CD4-positive, alpha-beta T cell (primary cell): ENCODE results near the gene TBL2. TPM values are rescaled to one million over a fixed set of nuclear protein-coding genes. Genes with fewer than 3 reads are reported as not detected.
"Not testable (repeated sequence)": the region's sequence is repeated elsewhere in the genome, so short reads cannot be mapped to it uniquely, and the experiment has no call there.

Source experiments
- ATAC-seq: fragments of 200-7000 bp; cut with Tn5 transposase; one replicate; pipeline ENCODE4 v1.10.0; 2022; ENCODE audit warnings: mild to moderate bottlenecking; ENCODE audit not compliant: poor library complexity
- CTCF ChIA-PET: fragments of 350-600 bp; sonication (Branson Sonifier 250); formaldehyde crosslinking; loops from one replicate; lab custom pipeline; 2021; ENCODE audit warnings: antibody characterized with exemption, inconsistent platforms; lab: Charles Lee
- POLR2A ChIA-PET: fragments of 350-600 bp; sonication (Branson Sonifier 250); formaldehyde crosslinking; loops from one replicate; lab custom pipeline; 2021; ENCODE audit warnings: antibody characterized with exemption, inconsistent platforms; lab: Charles Lee
- DNase-seq, 14 experiments: peaks; one replicate each; pipeline ENCODE4 v3.0.0-alpha.2; 2013 to 2020; ENCODE audit warnings: mixed read lengths in 2 of 14
- H3K27ac ChIP-seq, 2 donors: one replicate each; pipeline versions ENCODE4 v1.5.1 to v1.7.0; 2013; ENCODE audit warnings: low read length in 2 of 2, low read depth in 1 of 2, mild to moderate bottlenecking in 1 of 2
- H3K27me3 ChIP-seq, 2 experiments: 1 replicate in 1 of 2; 2 replicates in 1 of 2; pipeline versions ENCODE4 v1.6.1 to v1.7.0; 2013; ENCODE audit warnings: low read length in 2 of 2, control low read depth in 1 of 2, mild to moderate bottlenecking in 1 of 2, moderate library complexity in 1 of 2; ENCODE audit not compliant: insufficient read depth in 2 of 2, control insufficient read depth in 1 of 2
- H3K36me3 ChIP-seq: one replicate; pipeline ENCODE4 v1.6.1; 2013; ENCODE audit warnings: low read length, control low read depth; ENCODE audit not compliant: insufficient read depth
- H3K4me1 ChIP-seq: one replicate; pipeline ENCODE4 v1.6.1; 2013; ENCODE audit warnings: low read length, control low read depth; ENCODE audit not compliant: insufficient read depth
- H3K4me3 ChIP-seq: one replicate; pipeline ENCODE4 v1.5.1; 2013; ENCODE audit warnings: mild to moderate bottlenecking, low read length, moderate library complexity
- H3K9me3 ChIP-seq, 2 experiments: 1 replicate in 1 of 2; 2 replicates in 1 of 2; pipeline versions ENCODE4 v1.6.1 to v1.7.0; 2013; ENCODE audit warnings: low read length in 2 of 2, mild to moderate bottlenecking in 2 of 2, control low read depth in 1 of 2, moderate library complexity in 1 of 2; ENCODE audit not compliant: control insufficient read depth in 1 of 2, insufficient read depth in 1 of 2
- H3K27ac Mint-ChIP-seq: one replicate; pipeline ENCODE4 v1.8.0; 2020; ENCODE audit warnings: mixed read lengths
- H3K27me3 Mint-ChIP-seq: one replicate; pipeline ENCODE4 v1.8.0; 2021; ENCODE audit warnings: mixed read lengths
- H3K36me3 Mint-ChIP-seq: one replicate; pipeline ENCODE4 v1.8.0; 2021; ENCODE audit warnings: low read depth, mixed read lengths
- H3K4me1 Mint-ChIP-seq: one replicate; pipeline ENCODE4 v1.8.0; 2021; ENCODE audit warnings: low read depth, mixed read lengths
- H3K4me3 Mint-ChIP-seq: one replicate; pipeline ENCODE4 v1.8.0; 2020; ENCODE audit warnings: mild to moderate bottlenecking, mixed read lengths
- H3K9me3 Mint-ChIP-seq: one replicate; pipeline ENCODE4 v1.8.0; 2020; ENCODE audit warnings: mixed read lengths
- intact Hi-C, 2 experiments: fragments of 100-400 bp; cut with DNase I in 1 of 2; cut with micrococcal nuclease in 1 of 2; formaldehyde crosslinking; loops; one replicate each; pipeline versions ENCODE4 v1.15.1 to v1.9.0; 2023 to 2025; cut with DNase I, micrococcal nuclease
- total RNA-seq, 174 experiments: library from RNA in 2 of 174; stranded (reverse) in 2 of 174; gene quantifications; one replicate each; pipeline ENCODE4 v1.2.3 and lab custom pipeline; 2021 to 2026
- TF ChIP-seq, protein P1 (sequence below): fragments of 200-600 bp; IDR thresholded peaks from one replicate; pipeline ENCODE4 v1.8.0; 2022; ENCODE audit warnings: antibody characterized with exemption, mild to moderate bottlenecking

The TBL2 gene
- total RNA-seq, 2 experiments from 2014 or later, result 25.2 to 27.2 TPM

DNA sequence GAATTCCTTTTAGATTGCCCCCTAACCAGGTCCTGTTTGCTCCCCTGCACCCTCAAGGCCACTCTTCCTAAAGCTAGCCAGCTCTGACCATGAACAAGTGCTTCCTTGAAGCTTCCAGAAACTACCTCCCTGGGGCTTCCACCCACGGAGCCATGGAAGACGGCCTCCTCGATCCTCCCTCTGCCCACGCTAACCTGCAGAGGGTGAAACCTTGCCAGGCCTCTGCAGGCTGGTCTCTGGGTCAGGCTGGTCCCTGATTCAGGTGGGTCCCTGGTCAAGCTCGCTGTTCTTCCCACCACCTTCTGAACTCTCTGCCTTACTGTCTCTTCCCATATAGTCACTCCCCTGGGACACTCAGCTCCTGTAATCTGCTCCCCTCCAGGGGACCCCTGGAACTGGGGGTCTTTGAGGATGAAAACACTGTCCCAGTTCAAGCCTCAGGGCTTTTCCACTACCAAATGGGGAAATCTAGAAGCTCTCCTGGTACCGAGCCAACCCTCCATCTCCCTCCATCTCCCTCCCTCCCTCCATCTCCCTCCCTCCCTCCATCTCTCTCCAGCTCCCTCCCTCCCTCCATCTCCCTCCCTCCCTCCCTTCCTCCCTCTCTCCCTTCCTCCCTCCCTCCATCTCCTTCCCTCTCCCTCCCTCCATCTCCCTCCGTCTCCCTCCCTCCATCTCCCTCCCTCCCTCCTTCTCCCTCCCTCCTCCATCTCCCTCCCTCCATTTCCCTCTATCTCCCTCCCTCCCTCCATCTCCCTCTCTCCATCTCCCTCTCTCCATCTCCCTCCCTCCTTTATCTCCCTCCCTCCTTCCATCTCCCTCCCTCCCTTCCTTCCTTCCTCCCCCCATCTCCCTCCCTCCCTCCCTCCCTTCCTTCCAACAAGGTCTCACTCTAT lies 43.0 kb upstream of the TBL2 start:
- Histone ChIP-seq H3K4me3 (no peak overlapping the region), H3K9me3 (peaks cover 0 to 13% of the 10 kb centered on the region in 2 experiments), H3K4me1 (peaks cover 16% of the 10 kb centered on the region), H3K27me3 (peaks cover 32% of the 10 kb centered on the region in 2 experiments), H3K36me3 (no peaks in the 10 kb centered on the region), H3K27ac (no peak overlapping the region)
- Mint-ChIP-seq H3K27me3 (peaks cover 48% of the 10 kb centered on the region), H3K27ac (no peak overlapping the region), H3K9me3 (no peaks in the 10 kb centered on the region), H3K4me1 (peaks cover 13% of the 10 kb centered on the region), H3K4me3 (no peak overlapping the region), H3K36me3 (no peaks in the 10 kb centered on the region)
- TF ChIP-seq, protein P1, sequence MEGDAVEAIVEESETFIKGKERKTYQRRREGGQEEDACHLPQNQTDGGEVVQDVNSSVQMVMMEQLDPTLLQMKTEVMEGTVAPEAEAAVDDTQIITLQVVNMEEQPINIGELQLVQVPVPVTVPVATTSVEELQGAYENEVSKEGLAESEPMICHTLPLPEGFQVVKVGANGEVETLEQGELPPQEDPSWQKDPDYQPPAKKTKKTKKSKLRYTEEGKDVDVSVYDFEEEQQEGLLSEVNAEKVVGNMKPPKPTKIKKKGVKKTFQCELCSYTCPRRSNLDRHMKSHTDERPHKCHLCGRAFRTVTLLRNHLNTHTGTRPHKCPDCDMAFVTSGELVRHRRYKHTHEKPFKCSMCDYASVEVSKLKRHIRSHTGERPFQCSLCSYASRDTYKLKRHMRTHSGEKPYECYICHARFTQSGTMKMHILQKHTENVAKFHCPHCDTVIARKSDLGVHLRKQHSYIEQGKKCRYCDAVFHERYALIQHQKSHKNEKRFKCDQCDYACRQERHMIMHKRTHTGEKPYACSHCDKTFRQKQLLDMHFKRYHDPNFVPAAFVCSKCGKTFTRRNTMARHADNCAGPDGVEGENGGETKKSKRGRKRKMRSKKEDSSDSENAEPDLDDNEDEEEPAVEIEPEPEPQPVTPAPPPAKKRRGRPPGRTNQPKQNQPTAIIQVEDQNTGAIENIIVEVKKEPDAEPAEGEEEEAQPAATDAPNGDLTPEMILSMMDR, result no peak
- ATAC-seq, result no peak
- intact Hi-C loops, result no loop called here
- no peak for DNase-seq
- POLR2A ChIA-PET, result no interaction called here
- CTCF ChIA-PET, result interaction anchor here (1.3 kb wide), 1 partner anchor 14 kb away, joined by 5 read pairs; no protein-coding TSS in a partner anchor

DNA sequence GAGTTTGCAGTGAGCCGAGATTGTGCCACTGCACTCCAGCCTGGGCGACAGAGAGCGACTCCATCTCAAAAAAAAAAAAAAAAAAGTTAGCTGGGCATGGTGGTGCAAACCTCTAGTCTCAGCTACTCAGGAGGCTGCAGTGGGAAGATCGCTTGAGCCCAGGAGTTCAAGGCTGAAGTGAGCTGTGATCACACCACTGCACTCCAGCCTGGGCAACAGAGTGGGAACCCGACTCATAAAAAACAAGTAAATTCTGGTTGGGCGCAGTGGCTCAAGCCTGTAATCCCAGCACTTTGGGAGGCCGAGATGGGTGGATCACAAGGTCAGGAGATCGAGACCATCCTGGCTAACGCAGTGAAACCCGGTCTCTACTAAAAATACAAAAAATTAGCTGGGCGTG lies 41.0 kb upstream of the TBL2 start:
- H3K36me3 ChIP-seq, H3K4me3 Mint-ChIP-seq, H3K9me3 ChIP-seq, ATAC-seq, H3K4me3 ChIP-seq, intact Hi-C loops, H3K36me3 Mint-ChIP-seq, POLR2A ChIA-PET, DNase-seq, H3K27ac ChIP-seq, CTCF ChIA-PET, H3K27ac Mint-ChIP-seq, H3K9me3 Mint-ChIP-seq: not testable (repeated sequence)
- Histone ChIP-seq H3K27me3 (peaks cover 22% of the 10 kb centered on the region in 2 experiments), H3K4me1 (peaks cover 16% of the 10 kb centered on the region)
- peaks cover 13% of the 10 kb centered on the region for H3K4me1 Mint-ChIP-seq
- H3K27me3 Mint-ChIP-seq, result peaks cover 33% of the 10 kb centered on the region

DNA sequence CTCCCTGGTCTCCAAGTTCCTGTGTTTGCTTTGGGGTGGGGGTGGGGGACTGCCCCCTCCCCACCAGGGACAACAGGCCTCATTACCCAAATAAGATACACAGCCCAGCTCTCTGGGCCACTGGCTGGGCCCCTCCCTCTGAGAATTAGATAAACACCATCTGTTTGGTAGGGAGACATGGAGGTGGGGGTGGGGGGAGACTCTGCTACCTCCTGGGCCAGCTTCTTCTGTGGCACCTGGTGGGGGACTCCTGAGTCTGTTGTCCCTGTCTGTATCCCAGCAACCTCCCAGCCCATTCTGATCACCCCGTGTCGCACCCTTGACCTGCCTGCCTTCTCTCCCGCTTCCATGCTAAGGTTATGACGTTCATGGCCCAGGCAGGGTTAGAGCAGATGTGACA lies 40.2 kb upstream of the TBL2 start:
- H3K36me3 Mint-ChIP-seq, result no peaks in the 10 kb centered on the region
- H3K4me3 Mint-ChIP-seq, result no peak overlapping the region
- intact Hi-C loops, result no loop called here
- ATAC-seq, result no peak
- TF ChIP-seq, protein P1, result no peak
- ChIA-PET POLR2A (no interaction called here), CTCF (no interaction called here)
- no peak overlapping the region for H3K27ac ChIP-seq
- peaks cover 11% of the 10 kb centered on the region for H3K4me1 Mint-ChIP-seq
- H3K27me3 Mint-ChIP-seq, result peaks cover 37% of the 10 kb centered on the region
- no peak overlapping the region for H3K27ac Mint-ChIP-seq
- no peaks in the 10 kb centered on the region for H3K36me3 ChIP-seq
- peaks cover 0 to 6% of the 10 kb centered on the region in 2 experiments for H3K9me3 ChIP-seq
- H3K9me3 Mint-ChIP-seq, result no peaks in the 10 kb centered on the region
- no peak for DNase-seq
- H3K4me1 ChIP-seq, result peaks cover 9% of the 10 kb centered on the region
- H3K27me3 ChIP-seq, result peaks cover 13 to 16% of the 10 kb centered on the region in 2 experiments
- no peak overlapping the region for H3K4me3 ChIP-seq

DNA sequence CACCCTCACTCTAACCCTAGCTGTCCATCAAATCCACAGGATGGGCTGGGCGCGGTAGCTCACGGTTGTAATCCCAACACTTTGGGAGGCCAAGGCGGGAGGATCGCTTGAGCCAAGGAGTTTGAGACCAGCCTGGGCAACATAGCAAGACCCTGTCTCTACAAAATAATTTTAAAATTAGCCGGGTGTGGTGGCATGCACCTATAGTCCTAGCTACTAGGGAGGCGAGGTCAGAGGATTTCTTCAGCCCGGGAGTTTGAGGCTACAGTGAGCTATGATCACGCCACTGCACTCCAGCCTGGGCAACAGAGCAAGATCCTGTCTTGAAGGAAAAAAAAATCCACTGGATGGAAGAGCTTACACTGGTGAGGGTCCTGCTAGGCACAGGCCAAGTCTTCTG lies 39.1 kb upstream of the TBL2 start:
- POLR2A ChIA-PET, result not testable (repeated sequence)

More for the DNA sequence above, 39.1 kb upstream of the TBL2 start:
- H3K4me1 Mint-ChIP-seq, H3K9me3 ChIP-seq, intact Hi-C loops, H3K27ac ChIP-seq, ATAC-seq, H3K4me3 ChIP-seq, H3K4me1 ChIP-seq, H3K36me3 Mint-ChIP-seq, H3K4me3 Mint-ChIP-seq, CTCF ChIA-PET, DNase-seq, H3K9me3 Mint-ChIP-seq, H3K36me3 ChIP-seq, H3K27ac Mint-ChIP-seq: not testable (repeated sequence)
- peaks cover 37% of the 10 kb centered on the region for H3K27me3 Mint-ChIP-seq
- peaks cover 9 to 12% of the 10 kb centered on the region in 2 experiments for H3K27me3 ChIP-seq
